Measurements from ENCODE around the gene FAM3A.
"Not testable (repeated sequence)": the region's sequence is repeated elsewhere in the genome, so short reads cannot be mapped to it uniquely, and the experiment has no call there.

The FAM3A gene, protein sequence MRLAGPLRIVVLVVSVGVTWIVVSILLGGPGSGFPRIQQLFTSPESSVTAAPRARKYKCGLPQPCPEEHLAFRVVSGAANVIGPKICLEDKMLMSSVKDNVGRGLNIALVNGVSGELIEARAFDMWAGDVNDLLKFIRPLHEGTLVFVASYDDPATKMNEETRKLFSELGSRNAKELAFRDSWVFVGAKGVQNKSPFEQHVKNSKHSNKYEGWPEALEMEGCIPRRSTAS

DNA sequence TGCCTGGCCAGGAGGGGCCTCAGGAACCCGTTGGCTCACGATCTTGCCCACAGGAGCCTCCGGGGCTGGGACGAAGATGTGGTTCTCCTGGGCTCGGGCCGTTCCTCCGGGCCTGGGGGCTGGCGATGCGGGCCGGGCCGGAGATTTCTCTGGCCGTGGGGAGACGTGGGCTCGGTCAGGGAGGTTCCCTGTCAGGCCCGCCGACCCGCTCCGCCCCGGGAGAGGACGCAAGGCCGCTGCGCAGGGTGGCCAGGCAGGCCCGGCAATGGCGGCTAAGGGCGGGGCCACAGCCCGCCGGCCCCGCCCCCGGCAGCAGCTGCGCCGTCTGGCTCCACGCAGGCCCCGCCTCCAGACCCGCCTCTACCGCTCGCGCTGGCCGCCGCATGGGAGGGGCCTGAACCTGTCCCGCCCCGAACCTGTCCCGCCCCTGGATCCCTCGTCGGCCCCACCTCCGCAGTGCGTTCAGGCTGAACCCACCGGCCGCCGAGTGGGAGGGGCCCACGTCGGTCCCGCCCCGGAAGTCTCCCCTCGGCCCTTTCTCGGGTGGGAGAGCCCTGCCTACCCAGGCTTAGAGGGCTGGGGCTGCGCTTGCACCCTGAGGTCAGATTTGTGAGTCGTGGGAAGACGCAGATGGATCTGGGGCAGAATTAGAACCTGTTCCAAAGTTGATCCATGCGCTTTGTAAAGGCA lies at the start of gene FAM3A:
Gene FAM3A (minus strand): TSS at position 267 of the 690 bp plus-strand sequence. CDS start 460 bp downstream, outside the sequence.
- DNase-seq, result peak; percentile 78

DNA sequence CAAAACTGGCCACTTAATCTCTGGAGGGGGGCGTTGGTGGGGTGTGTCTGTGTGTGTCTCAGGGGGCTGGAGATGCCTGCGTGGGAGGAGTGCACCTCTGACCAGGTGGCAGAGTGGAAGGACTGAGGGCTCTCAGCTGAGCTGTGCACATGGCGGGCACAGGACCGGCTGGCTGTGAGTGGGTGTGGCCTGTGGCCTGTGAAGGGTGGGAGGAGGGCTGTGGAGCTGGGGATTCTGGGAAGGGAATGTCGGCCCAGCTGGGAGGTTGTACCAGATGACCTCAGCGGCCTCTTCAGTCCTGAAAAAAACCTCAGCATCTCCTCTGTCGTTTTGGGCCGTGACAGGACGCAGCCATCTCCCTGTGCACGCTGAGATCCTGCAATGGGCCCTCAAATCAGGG lies 46.3 kb upstream of the FAM3A start:
- DNase-seq, result not testable (repeated sequence)

DNA sequence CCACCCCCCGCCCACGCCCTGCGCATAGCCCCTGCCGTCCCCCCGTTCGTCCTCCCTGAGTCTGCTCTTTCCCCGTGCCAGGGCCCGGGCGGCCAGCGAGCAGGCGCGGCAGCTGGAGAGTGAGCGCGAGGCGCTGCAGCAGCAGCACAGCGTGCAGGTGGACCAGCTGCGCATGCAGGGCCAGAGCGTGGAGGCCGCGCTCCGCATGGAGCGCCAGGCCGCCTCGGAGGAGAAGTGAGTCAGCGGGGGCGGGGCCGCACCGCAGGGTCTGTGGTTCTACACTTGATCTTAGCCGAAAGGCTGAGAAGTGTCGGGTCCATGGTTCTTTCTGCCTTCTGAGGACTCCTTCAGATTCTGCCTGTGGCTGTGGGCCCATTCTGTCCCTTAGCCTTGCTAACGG lies 44.3 kb upstream of the FAM3A start:
- DNase-seq, result not testable (repeated sequence)

DNA sequence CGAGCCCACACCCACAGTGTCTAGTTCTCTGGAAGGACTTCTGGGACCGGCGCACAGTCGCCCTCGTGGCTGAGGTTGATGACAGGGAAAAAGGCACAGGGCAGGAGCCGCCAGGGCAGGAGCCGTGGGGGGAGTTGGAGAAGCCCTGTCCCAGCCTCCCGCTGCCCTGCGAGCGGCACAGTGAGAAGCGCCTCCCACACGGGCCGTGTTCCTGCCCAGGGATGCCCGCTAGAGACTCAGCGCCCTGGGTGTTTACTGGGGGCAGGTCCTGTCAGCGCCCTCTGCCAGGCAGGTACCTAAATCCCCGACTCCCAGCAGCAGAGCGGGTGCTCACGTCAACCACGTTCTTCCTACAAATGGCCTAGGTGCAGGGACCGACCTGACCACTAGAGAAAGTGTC lies 42.9 kb upstream of the FAM3A start:
- not testable (repeated sequence) for DNase-seq

DNA sequence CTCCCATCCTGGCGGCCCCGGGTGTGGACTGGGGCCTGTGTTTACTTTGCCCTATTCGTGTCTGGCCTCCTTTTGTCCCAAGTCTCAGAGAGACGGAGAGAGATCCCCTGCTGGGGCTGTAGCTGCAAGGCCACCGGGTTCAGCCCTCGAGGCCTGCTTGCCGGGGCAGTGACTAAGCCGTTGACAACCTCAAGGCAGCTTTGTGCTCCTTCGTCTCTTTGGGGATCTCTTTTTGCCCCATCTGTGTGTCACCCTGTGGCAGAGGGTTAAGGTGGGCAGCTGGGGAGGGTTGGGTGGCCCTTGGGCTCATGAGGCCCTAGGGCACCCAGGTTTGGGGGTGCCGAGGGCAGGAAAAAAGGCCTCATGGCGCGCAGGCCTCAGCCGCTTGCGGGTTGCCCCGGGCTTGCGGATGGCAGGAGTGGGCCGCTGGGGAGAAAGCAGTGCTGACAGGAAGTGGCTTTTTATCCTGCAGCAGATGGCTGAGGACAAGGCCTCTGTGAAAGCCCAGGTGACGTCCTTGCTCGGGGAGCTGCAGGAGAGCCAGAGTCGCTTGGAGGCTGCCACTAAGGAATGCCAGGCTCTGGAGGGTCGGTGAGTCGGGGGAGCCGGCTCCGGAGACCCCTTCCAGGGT lies 42.1 kb upstream of the FAM3A start:
- not testable (repeated sequence) for DNase-seq

- not testable (repeated sequence) for DNase-seq
These were observed 36.2 kb upstream of the FAM3A start for GRCh38 chrX:154552112-154552806.

- no peak for DNase-seq
These were observed 33.7 kb upstream of the FAM3A start for GRCh38 chrX:154549766-154550165.

- no peak for DNase-seq
These were observed 31.9 kb upstream of the FAM3A start for GRCh38 chrX:154548028-154548316.

- DNase-seq, result peak; percentile 79
These were observed 31.4 kb upstream of the FAM3A start, which contains the start of gene IKBKG for GRCh38 chrX:154547245-154548027. Gene IKBKG (plus strand): TSS chrX:154547620. CDS start chrX:154552003, 4,383 bp downstream.

GRCh38 chrX:154546354-154547244 lies 30.6 kb upstream of the FAM3A start, which contains the start of gene G6PD:
Gene G6PD (minus strand): TSS chrX:154546846. CDS start chrX:154546155, 691 bp downstream.
- DNase-seq, result peak; percentile 62

DNA sequence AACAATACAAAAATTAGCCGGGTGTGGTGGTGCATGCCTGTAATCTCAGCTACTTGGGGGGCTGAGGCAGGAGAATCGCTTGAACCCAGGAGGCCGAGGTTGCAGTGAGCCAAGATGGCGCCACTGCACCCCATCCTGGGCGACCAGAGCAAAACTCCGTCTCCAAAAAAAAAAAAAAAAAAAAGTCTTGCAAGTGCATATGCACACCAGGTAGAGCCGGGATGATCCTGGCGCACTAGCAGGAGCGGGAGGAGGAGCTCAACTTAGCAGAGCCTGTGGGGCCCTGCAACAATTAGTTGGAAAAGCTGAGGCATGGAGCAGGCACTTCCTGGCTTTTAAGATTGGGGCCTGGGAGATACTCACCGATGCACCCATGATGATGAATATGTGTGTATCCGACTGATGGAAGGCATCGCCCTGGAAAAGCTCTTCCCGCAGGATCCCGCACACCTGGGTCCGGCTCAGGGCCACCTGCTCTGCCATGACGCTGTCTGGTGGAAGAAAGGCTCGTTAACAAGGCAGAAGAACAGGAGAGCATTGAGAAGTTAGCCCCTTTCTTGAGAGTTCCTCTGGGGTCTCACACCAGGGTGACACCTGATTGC lies 29.7 kb upstream of the FAM3A start:
- no peak for DNase-seq

GRCh38 chrX:154542723-154543424 lies 26.8 kb upstream of the FAM3A start:
- no peak for DNase-seq

DNA sequence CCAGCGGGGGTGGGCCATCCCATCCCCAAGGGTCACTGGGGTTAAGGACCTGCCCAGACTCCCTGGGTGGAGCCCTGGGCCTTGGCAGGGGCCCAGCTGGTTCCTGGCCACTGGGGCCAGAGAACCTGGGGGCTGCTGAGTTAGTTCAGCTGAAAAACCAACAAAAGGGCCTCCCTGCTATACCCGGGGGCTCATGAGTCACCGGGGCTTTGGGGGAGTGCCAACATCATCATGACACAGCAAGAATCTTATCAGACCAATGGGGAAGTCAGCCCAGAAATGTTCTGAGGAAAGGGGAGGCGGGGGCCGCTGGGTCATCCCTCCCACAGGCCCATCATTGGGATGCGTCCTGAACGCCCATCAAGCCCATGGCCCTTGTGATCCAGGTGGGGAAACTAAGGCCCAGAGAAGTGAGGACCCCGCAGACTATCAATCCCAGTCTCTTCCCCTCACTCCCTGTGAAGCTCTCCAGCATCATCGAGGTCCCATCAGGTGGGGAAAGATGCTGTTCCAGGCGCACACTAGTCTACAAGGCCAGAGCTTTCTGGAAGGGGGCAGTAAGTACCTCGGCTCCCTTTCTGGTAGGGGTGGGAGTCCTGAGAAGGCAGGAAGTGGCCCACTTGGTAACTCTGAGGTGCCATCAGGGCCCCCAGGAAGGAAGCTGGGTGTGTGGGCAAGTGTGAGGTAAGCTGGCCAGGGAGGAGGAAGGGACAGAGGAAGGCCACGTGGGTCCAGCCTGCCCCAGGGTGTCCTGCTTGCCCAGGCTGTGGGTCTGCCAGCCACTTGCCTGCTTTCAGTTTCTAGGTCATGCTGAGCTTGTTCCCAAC lies 26.1 kb upstream of the FAM3A start:
- no peak for DNase-seq

DNA sequence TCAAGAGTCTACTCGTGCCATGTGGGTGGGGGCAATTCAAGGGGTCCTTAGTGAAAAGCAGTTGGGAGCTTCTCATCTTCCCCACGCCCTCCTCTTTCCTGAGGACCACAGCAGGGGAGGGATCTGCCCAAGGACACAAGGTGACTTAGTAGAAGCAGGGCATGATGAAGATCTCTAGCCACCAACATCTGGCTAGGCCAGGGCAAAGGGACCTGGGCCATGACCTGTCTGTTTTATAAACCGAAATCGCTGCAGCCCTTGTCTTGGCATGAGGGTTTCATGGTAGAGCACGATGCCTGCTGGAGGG lies 25.5 kb upstream of the FAM3A start:
- DNase-seq, result no peak

DNA sequence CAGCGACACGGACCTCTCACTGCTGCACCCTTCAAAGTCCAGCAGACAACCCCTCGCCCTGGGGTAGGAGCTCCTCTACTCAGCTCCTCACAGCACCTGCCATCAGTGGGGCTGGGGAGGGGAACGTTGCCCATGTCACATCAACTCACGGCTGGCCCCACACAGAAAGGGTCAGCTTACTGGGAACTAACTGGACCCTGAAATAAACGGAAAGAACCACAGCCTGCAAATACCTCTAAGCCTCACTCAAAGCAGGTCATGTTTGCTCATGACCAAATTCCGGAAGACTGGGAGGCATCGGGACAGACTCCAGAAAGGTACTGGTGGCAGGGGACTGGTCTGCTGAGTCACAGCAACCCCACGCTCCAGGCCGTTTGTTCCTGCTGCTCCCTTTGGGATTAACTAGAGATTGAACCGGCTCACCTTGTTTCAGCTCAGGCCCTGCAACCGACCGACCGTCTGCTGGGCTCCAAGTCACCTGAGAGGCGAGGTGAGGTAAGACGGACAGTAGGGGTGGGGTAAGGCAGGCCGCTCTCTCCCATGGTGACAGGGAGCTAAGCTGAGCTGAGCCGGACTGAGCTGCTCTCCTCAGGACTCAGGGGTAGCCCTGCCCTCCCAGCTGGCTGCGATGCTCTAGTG lies 25.0 kb upstream of the FAM3A start:
- no peak for DNase-seq

DNA sequence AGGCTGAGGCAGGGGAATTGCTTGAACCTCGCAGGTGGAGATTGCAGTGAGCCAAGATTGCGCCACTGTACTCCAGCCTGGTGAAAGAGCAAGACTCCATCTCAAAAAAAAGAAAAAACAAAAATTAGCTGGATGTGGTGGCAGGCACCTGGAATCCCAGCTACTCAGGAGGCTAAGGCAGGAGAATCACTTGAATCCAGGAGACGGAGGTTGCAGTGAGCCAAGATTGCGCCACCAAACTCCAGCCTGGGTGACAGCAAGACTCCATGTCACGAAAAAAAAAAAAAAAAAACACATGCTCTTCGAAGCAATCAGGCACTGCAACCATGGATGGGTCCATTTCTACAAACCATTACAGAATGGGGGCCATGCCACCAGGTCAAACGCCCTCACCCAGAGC lies 24.3 kb upstream of the FAM3A start:
- DNase-seq, result not testable (repeated sequence)

- DNase-seq, result no peak
These were observed 23.0 kb upstream of the FAM3A start for GRCh38 chrX:154539077-154539476.

GRCh38 chrX:154535892-154536291 lies 19.9 kb upstream of the FAM3A start:
- no peak for DNase-seq

All from NCI-H2171 treated with DMSO at 0.1 percent for 48 hours (cell line).